ENCODE data around the gene ASPG.

The ASPG gene

DNA sequence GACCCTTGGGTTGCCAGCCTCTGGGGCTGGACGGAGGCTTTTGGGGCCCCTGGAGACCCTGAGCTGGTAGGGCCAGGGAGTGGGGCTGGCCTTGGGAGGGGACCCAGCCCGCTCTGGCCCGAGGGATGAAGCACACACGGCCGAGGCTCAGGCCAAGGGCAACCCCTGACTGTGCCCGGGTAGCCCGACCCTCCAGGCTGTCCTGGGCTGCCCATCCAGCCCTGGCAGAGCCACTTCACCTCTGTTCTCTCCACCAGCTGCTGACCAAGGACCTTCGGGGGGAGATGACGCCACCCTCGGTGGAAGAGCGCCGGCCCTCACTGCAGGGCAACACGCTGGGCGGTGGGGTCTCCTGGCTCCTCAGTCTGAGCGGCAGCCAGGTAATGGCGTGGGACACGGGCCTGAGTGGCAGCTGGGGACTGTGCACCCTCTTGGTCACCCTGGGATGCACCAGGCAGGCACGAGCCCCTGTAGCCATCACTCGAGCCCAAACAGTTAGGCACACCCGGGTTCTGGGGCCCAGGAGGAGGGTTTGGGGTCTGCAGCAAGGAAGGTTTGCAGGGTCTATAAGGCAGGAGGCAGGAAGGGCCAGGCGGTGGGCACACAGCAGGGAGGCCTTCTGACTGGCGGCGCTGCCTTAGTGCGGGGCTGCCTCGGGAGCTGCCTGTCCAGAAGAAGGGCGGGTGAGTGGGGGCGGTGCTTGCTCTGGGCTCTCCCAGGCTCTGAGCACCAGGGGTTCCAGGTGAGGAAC, 19.7 kb downstream of the ASPG start:
- DNase-seq (ENCODE audit: low spot score), result no peak

- DNase-seq (ENCODE audit: low spot score), result no peak
Measured at GRCh38 chr14:104105822-104106470, 20.4 kb downstream of the ASPG start.

DNA sequence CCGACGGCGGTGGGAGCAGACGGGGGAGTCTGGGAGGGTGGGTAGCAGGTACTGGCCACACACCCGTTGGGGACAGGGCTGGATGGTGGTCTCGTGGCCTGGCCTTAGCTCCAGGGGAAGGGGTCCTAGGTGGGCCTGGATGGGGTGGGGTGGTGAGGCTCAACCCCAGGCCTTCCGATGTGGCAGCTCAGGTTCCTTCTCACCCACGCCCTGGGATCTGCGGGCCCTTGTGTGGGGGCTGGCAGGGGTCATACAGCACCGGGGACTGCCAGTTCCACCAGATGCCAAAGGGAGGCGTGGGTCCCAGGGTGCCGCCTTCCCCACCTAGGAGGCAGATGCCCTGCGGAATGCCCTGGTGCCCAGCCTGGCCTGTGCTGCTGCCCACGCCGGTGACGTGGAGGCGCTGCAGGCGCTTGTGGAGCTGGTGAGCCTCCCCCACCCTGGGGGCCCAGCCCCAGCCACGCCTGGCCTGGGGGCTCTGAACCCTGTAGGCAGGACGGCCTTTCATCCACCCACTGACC, 21.0 kb downstream of the ASPG start:
- DNase-seq (ENCODE audit: low spot score), result no peak

DNA sequence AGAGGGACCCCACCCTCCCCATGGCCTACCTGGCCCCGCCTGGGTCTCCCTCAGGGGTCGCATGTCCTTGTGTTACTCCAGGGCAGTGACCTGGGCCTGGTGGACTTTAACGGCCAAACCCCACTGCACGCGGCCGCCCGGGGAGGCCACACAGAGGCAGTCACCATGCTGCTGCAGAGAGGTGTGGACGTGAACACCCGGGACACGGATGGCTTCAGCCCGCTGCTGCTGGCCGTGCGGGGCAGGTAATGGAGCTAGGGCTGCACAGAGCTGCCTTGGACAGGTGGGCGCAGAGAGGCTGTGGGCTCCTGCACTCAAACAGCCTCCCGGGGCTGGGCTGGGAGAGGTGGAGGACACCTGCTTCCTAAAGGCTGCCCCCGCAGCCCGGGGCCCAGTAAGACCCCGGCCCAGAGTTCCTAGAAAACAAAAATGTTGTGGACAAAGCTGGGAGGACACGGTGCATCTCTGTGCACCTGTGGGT, 21.6 kb downstream of the ASPG start:
- DNase-seq (ENCODE audit: low spot score), result no peak

DNA sequence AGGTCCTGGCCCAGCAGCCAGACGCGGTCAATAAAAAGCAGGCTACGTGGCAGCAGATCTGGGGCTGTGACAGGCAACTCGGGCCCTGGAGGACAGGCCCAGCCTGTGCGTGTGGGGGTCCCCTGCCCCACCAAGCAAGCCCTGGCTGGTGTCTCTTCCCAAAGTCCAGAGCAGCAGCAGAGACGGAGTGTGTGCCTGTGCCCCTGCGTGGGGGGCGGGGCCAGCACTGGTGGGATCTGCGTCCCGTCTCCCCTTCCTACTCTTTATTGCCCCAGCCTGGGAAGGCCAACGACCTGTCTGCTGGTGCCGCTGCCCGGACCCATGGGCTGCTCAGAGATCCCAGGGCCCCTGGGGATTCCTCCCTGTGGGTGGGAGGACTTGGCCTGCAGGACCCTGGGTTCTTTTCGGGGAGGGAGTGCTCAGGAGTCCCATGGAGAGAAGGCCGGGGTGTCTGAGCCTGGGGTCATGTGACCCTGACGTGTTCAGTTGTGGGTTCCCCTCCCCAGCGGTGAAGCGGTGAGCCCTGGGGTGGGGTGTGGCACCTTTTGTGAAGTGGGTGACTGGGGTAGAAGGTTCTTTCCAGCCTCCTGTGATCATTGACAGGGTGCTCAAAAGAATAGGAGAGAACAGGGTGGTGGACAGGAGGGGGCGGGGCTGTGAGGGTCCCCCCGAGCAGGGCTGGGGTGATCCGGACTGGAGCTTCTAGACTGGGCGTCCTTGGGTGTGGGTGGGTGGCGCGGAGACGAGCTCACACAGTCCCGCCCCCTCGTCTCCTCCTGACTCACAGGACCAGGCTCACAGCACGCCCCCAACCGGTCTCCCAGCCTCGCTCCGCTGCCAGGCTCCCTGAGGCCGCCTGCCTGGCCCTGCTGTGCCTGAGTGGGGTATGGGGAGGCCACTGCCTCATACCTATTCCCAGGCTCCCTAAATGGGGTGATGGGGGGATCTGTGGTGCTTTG, 22.4 kb downstream of the ASPG start:
- DNase-seq (ENCODE audit: low spot score), result no peak

DNA sequence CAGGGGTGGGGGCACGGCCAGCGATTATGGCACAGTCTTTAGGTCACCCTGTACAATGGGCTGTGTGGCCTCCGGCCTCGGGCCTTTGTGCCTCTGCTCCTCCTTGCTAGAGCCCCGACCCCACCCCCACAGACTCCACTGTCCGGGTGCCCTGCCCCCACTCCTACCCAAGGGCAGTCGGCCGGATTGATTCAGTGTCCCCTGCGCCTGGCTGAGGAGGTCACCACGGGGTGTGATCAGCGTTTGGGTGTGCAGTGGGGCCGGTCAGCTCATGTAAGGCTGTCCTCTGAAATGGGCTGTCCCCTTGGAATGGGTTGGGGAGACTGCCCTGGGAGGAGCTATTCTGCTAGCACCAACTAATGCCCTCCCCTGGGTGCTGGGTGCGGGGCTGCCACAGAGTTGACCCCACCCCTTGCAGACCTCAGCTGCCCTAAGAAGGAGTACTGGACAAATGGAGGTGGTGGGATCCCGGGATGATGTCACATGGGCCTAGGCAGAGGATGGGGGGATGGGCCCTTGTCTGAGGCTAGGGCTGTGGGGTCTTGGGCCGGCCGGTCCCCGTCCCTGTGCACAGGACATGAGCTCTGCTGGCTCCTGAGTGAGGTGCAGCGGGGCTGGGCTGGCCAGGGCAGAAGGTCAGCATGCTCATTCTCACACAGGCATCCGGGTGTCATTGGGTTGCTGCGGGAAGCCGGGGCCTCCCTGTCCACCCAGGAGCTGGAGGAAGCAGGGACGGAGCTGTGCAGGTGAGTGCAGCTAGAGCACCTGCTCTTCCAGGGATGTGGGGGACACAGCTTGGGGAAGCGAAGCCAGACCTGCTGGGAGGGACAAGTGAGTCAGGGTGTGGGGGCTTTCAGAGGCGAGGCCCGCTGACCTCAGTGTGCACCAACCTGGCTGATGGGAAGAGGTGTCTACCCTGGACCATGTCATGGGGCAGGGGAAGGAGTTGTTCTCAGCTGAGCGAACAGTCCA, 23.4 kb downstream of the ASPG start:
- no peak for DNase-seq (ENCODE audit: low spot score)

DNA sequence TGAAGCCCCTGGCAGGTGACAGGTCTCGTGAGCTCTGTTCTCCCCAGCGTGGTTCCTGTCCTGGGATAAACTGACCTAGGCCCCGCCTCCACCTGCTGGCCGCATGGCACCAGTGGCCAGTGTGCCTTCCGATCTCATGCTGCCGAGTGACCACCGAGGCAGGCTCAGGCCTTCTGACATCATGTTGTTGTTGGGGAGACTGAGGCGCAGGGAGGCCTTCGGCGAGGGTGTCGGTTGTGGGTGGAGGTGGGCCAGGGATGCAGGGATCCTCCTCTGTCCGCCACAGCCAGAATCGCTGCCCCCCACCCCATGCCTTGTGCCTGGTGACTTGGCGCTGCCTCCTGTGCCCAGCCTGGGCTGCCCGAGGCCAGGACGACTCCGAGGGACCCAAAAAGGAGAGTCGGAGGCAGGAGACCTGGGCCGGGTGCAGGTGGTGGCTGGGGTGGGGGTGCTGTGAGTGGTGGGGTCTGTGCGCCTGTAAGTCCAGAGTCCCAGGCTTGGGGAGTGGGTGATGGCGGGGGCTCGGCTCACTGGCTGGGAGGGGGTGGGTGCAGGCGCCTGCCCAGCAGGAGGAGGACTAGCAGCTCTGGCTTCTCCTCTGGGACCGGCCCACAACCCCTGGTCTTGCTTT, 24.3 kb downstream of the ASPG start:
- DNase-seq (ENCODE audit: low spot score), result no peak

- no peak for DNase-seq (ENCODE audit: low spot score)
Measured at GRCh38 chr14:104110491-104111209, 25.1 kb downstream of the ASPG start.

- DNase-seq (ENCODE audit: low spot score), result no peak
Measured at GRCh38 chr14:104111301-104112112, 26.0 kb downstream of the ASPG start.

DNA sequence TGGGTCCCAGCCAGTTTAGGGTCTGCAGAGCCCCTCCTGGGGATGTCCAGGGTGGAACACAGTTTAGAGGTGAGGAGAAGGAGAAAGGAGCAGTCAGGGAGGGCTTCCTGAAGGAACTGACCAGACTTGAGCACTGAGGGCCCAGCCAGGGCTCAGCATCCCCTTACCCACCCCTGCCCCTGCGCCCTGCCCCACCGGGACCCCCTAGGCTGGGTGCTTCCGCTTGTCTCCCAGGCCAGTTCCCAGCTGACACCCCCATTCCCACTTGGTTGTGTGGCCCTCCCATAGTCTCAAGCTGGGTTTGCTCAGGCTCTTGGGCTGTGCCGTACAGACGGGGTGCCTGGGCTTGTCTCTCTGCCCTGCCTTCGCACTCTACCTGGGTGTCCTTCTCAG, 26.6 kb downstream of the ASPG start:
- DNase-seq (ENCODE audit: low spot score), result no peak

DNA sequence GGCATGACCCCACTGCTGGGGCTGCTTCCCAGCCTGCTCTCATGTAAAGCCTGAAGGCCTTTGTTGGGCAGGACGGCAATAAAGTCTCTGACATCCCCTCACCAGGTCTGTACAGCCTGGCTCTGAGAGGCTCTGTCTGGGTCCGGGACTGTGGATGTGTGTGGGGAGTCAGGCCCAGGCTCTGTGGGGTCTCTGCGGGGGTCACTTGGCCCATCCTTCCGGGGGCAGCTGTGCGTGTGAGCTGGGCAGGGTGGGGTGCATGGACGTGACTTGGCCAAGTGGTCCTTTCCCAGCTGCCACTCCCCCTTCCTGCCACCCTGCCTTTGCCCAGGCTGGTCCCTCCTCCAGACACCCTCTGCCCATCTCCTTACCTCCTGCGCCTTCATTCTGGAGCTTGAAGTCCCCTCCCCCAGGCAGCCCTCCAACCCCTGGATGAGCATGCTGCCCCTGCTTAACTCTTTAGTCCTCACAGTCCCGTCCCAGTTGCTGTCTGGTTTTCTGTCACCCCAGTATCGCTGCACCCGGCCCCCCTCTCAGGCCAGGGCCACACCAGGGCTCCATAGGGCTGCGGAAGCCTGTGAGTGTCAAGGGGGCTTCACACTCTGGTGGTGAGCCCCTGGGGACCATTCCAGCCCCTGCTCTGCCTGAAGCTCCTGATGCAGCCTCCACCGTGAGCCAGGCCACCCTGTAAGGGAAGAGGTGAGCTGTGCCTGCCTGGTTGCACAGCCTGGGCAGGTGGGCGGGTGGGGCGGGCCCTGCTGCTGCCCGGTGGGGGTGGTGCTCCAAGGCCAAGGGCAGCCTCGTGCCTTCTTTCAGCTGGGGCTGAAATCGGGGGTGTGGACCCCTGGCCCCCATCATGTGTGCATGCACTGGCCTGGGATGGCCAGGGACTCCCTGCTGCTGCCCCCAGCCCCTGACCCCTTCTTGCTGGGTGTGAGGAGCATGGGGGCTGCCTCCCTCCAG, 27.4 kb downstream of the ASPG start:
- DNase-seq (ENCODE audit: low spot score), result no peak

- no peak for DNase-seq (ENCODE audit: low spot score)
Measured at GRCh38 chr14:104113631-104114420, 28.3 kb downstream of the ASPG start.

GRCh38 chr14:104114421-104115130, 29.1 kb downstream of the ASPG start:
- no peak for DNase-seq (ENCODE audit: low spot score)

- no peak for DNase-seq (ENCODE audit: low spot score)
Measured at GRCh38 chr14:104115131-104115600, 29.7 kb downstream of the ASPG start.

GRCh38 chr14:104115691-104116287, 30.3 kb downstream of the ASPG start:
- no peak for DNase-seq (ENCODE audit: low spot score)

DNA sequence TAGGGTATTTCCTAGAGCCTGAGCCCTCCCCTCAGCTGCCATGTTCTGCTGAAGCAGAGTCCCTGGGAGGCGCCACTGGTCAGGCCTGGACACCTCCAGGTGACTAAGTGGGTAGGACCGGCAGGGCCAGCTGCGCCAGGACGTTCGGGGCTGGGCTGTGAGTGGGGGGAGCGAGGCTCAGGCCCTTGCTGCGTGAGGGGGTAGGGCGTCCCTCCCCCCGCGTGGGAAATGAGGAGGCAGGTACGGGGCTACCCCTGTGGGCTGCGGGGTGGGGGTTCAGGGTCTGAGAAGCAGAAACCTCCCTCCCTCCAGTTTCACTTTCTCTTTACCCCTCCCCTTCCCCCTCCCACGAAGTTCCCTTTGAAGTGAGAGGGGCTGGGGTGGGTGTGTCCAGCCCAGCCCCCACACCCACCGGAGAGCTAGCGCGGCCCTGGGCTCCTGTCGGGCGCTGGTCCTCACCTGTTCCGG, 30.8 kb downstream of the ASPG start:
- DNase-seq (ENCODE audit: low spot score), result no peak
